HG03064 (cell line): ENCODE measurements around the gene CLCN7.

Source experiments
- ATAC-seq: cut with Tn5 transposase; IDR thresholded peaks from one replicate; pipeline ENCODE4 v1.9.1; 2021; ENCODE audit warnings: low read depth; ENCODE audit not compliant: unreplicated experiment

CLCN7 gene

GRCh38 chr16:1412847-1413246 lies 62.0 kb downstream of the CLCN7 start:
- no peak for ATAC-seq

- ATAC-seq: peak; percentile 67
Measured at GRCh38 chr16:1408171-1408837, 66.5 kb downstream of the CLCN7 start.

- ATAC-seq: peak; percentile 19
Measured at GRCh38 chr16:1407753-1408152, 67.1 kb downstream of the CLCN7 start.

- ATAC-seq: no peak
Measured at GRCh38 chr16:1403733-1404132, 71.1 kb downstream of the CLCN7 start.

- no peak for ATAC-seq
Measured at GRCh38 chr16:1403036-1403435, 71.8 kb downstream of the CLCN7 start.

- no peak for ATAC-seq
Measured at GRCh38 chr16:1401758-1402154, 73.1 kb downstream of the CLCN7 start.

- ATAC-seq: no peak
Measured at GRCh38 chr16:1401061-1401757, 73.6 kb downstream of the CLCN7 start.

- ATAC-seq: no peak
Measured at GRCh38 chr16:1398826-1399581, 75.8 kb downstream of the CLCN7 start.

GRCh38 chr16:1398351-1398750 lies 76.5 kb downstream of the CLCN7 start:
- no peak for ATAC-seq

- no peak for ATAC-seq
Measured at GRCh38 chr16:1397779-1398178, 77.0 kb downstream of the CLCN7 start.

GRCh38 chr16:1395444-1396031 lies 79.3 kb downstream of the CLCN7 start:
- ATAC-seq: no peak
